ENCODE measurements around the gene MMS19.
"Not testable (repeated sequence)": the region's sequence is repeated elsewhere in the genome, so short reads cannot be mapped to it uniquely, and the experiment has no call there.

Gene MMS19

GRCh38 chr10:97528876-97529275 is 30.7 kb upstream of the MMS19 start:
- not testable (repeated sequence) for DNase-seq

- no peak for DNase-seq
Measured at GRCh38 chr10:97525683-97526110, 27.5 kb upstream of the MMS19 start.

GRCh38 chr10:97525086-97525485 is 26.9 kb upstream of the MMS19 start:
- DNase-seq, result no peak

GRCh38 chr10:97522937-97523336 is 24.7 kb upstream of the MMS19 start:
- no peak for DNase-seq

GRCh38 chr10:97522071-97522470 is 23.8 kb upstream of the MMS19 start:
- no peak for DNase-seq

GRCh38 chr10:97520978-97521761 is 22.9 kb upstream of the MMS19 start:
- no peak for DNase-seq

GRCh38 chr10:97520520-97520919 is 22.3 kb upstream of the MMS19 start:
- no peak for DNase-seq

- no peak for DNase-seq
Measured at GRCh38 chr10:97519342-97519741, 21.1 kb upstream of the MMS19 start.

- no peak for DNase-seq
Measured at GRCh38 chr10:97518301-97519043, 20.2 kb upstream of the MMS19 start.

GRCh38 chr10:97517778-97518300 is 19.6 kb upstream of the MMS19 start:
- no peak for DNase-seq

- DNase-seq, result no peak
Measured at GRCh38 chr10:97517096-97517750, 19.0 kb upstream of the MMS19 start.

- DNase-seq, result no peak
Measured at GRCh38 chr10:97515271-97515978, 17.2 kb upstream of the MMS19 start.

GRCh38 chr10:97514344-97514743 is 16.1 kb upstream of the MMS19 start:
- no peak for DNase-seq

GRCh38 chr10:97512993-97513392 is 14.8 kb upstream of the MMS19 start:
- DNase-seq, result no peak

GRCh38 chr10:97511711-97512440 is 13.7 kb upstream of the MMS19 start:
- DNase-seq, result no peak

- DNase-seq, result no peak
Measured at GRCh38 chr10:97510686-97511085, 12.5 kb upstream of the MMS19 start.

GRCh38 chr10:97509120-97509680 is 11.0 kb upstream of the MMS19 start:
- no peak for DNase-seq

- no peak for DNase-seq
Measured at GRCh38 chr10:97508342-97508741, 10.1 kb upstream of the MMS19 start.

- DNase-seq, result no peak
Measured at GRCh38 chr10:97506199-97506991, 8.2 kb upstream of the MMS19 start.

- no peak for DNase-seq
Measured at GRCh38 chr10:97505152-97505551, 6.9 kb upstream of the MMS19 start.

- no peak for DNase-seq
Measured at GRCh38 chr10:97503406-97503805, 5.2 kb upstream of the MMS19 start.

All from activated gamma-delta T cell (primary cell).